Natural killer cell treated with Interleukin-12 subunit alpha and Interleukin-12 subunit beta and Interleukin-15 and Interleukin-18, amount 100 ng/mL, for 72 hours (primary cell): ENCODE results near the gene KCNAB1. TPM values are rescaled to one million over a fixed set of nuclear protein-coding genes. Genes with fewer than 3 reads are reported as not detected.
"Not testable (repeated sequence)": the region's sequence is repeated elsewhere in the genome, so short reads cannot be mapped to it uniquely, and the experiment has no call there.

ENCODE experiments used
- ATAC-seq, 2 donors: fragments of 150-1000 bp; cut with Tn5 transposase in 1 of 2; sonication (Bioruptor Pico), chemical (Tn5 transposase) in 1 of 2; 2 replicates each; pipeline ENCODE4 v1.10.0; 2021
- DNase-seq: peaks from one replicate; pipeline ENCODE4 v3.0.0; 2022; ENCODE audit warnings: low spot score
- H3K27ac Mint-ChIP-seq, 2 donors: 1 replicate in 1 of 2; 2 replicates in 1 of 2; pipeline ENCODE4 v1.8.0; 2022; ENCODE audit warnings: mixed read lengths in 2 of 2, mild to moderate bottlenecking in 1 of 2, moderate library complexity in 1 of 2
- H3K27me3 Mint-ChIP-seq, 2 donors: 1 replicate in 1 of 2; 2 replicates in 1 of 2; pipeline ENCODE4 v1.8.0; 2022; ENCODE audit warnings: mixed read lengths in 2 of 2
- H3K36me3 Mint-ChIP-seq: one replicate; pipeline ENCODE4 v1.8.0; 2022; ENCODE audit warnings: mixed read lengths
- H3K4me1 Mint-ChIP-seq, 2 donors: 1 replicate in 1 of 2; 2 replicates in 1 of 2; pipeline ENCODE4 v1.8.0; 2022; ENCODE audit warnings: low read depth in 2 of 2, mixed read lengths in 2 of 2, mild to moderate bottlenecking in 1 of 2
- H3K4me3 Mint-ChIP-seq: one replicate; pipeline ENCODE4 v1.8.0; 2022; ENCODE audit warnings: mixed read lengths
- H3K9me3 Mint-ChIP-seq: 2 replicates; pipeline ENCODE4 v1.8.0; 2022; ENCODE audit warnings: mixed read lengths
- total RNA-seq, 2 donors: library from RNA; stranded (reverse); gene quantifications; one replicate each; pipeline ENCODE4 v1.2.3, GENCODE V29; 2022

Gene KCNAB1
- total RNA-seq, 2 donors from 2014 or later, result not detected

GRCh38 chr3:156561533-156561932 lies 441.2 kb downstream of the KCNAB1 start:
- Mint-ChIP-seq H3K9me3 (no peaks in the 10 kb centered on the region), H3K27me3 (peaks cover 0 to 6% of the 10 kb centered on the region in 2 donors), H3K36me3 (no peaks in the 10 kb centered on the region), H3K4me1 (peaks cover 0 to 10% of the 10 kb centered on the region in 2 donors), H3K27ac (no peak overlapping the region), H3K4me3 (no peak overlapping the region)
- no peak for ATAC-seq
- no peak for DNase-seq

GRCh38 chr3:156562486-156562885 lies 442.1 kb downstream of the KCNAB1 start:
- not testable (repeated sequence) for H3K36me3 Mint-ChIP-seq, DNase-seq, H3K4me1 Mint-ChIP-seq, ATAC-seq, H3K9me3 Mint-ChIP-seq, H3K27me3 Mint-ChIP-seq, H3K4me3 Mint-ChIP-seq, H3K27ac Mint-ChIP-seq

- no peak overlapping the region for H3K4me3 Mint-ChIP-seq
- no peaks in the 10 kb centered on the region for H3K36me3 Mint-ChIP-seq
- DNase-seq (no peak), ATAC-seq (no peak)
- H3K27me3 Mint-ChIP-seq, result peaks cover 0 to 12% of the 10 kb centered on the region in 2 donors
- peaks cover 0 to 10% of the 10 kb centered on the region in 2 donors for H3K4me1 Mint-ChIP-seq
- no peaks in the 10 kb centered on the region for H3K9me3 Mint-ChIP-seq
- no peak overlapping the region for H3K27ac Mint-ChIP-seq
These were observed 443.7 kb downstream of the KCNAB1 start for GRCh38 chr3:156563900-156564682.

- H3K27ac Mint-ChIP-seq, result peak overlapping the region in 1 of 2 donors; percentile 58
- not testable (repeated sequence) for ATAC-seq
These were observed 448.6 kb downstream of the KCNAB1 start for GRCh38 chr3:156569016-156569415.

GRCh38 chr3:156569881-156570280 lies 449.5 kb downstream of the KCNAB1 start:
- not testable (repeated sequence) for H3K9me3 Mint-ChIP-seq, ATAC-seq, H3K4me3 Mint-ChIP-seq, H3K36me3 Mint-ChIP-seq, DNase-seq, H3K4me1 Mint-ChIP-seq, H3K27ac Mint-ChIP-seq
- peaks cover 14 to 24% of the 10 kb centered on the region in 2 donors for H3K27me3 Mint-ChIP-seq

More at GRCh38 chr3:156569016-156569415, 448.6 kb downstream of the KCNAB1 start:
- not testable (repeated sequence) for H3K4me1 Mint-ChIP-seq, DNase-seq, H3K4me3 Mint-ChIP-seq, H3K36me3 Mint-ChIP-seq, H3K9me3 Mint-ChIP-seq
- peaks cover 5 to 18% of the 10 kb centered on the region in 2 donors for H3K27me3 Mint-ChIP-seq

GRCh38 chr3:156575641-156576040 lies 455.3 kb downstream of the KCNAB1 start:
- H3K4me3 Mint-ChIP-seq, result no peak overlapping the region
- H3K4me1 Mint-ChIP-seq, result no peaks in the 10 kb centered on the region
- H3K36me3 Mint-ChIP-seq, result no peaks in the 10 kb centered on the region
- no peak overlapping the region for H3K27ac Mint-ChIP-seq
- no peak for ATAC-seq
- no peaks in the 10 kb centered on the region for H3K9me3 Mint-ChIP-seq
- DNase-seq, result no peak
- peaks cover 20 to 31% of the 10 kb centered on the region in 2 donors for H3K27me3 Mint-ChIP-seq

- DNase-seq, result no peak
- Mint-ChIP-seq H3K27ac (no peak overlapping the region), H3K4me1 (no peaks in the 10 kb centered on the region), H3K27me3 (peaks cover 19 to 36% of the 10 kb centered on the region in 2 donors), H3K36me3 (no peaks in the 10 kb centered on the region), H3K4me3 (no peak overlapping the region), H3K9me3 (no peaks in the 10 kb centered on the region)
- ATAC-seq, result no peak
These were observed 455.7 kb downstream of the KCNAB1 start for GRCh38 chr3:156576051-156576450.

- Mint-ChIP-seq H3K9me3 (no peaks in the 10 kb centered on the region), H3K27ac (no peak overlapping the region), H3K27me3 (peaks cover 17 to 42% of the 10 kb centered on the region in 2 donors), H3K36me3 (no peaks in the 10 kb centered on the region), H3K4me1 (no peaks in the 10 kb centered on the region), H3K4me3 (no peak overlapping the region)
- DNase-seq (no peak), ATAC-seq (no peak)
These were observed 456.4 kb downstream of the KCNAB1 start for GRCh38 chr3:156576651-156577348.

- ATAC-seq (no peak), DNase-seq (no peak)
- H3K27ac Mint-ChIP-seq, result no peak overlapping the region
- peaks cover 14 to 42% of the 10 kb centered on the region in 2 donors for H3K27me3 Mint-ChIP-seq
- no peak overlapping the region for H3K4me3 Mint-ChIP-seq
- H3K36me3 Mint-ChIP-seq, result no peaks in the 10 kb centered on the region
- no peaks in the 10 kb centered on the region for H3K9me3 Mint-ChIP-seq
- no peaks in the 10 kb centered on the region for H3K4me1 Mint-ChIP-seq
These were observed 457.4 kb downstream of the KCNAB1 start for GRCh38 chr3:156577736-156578135.

GRCh38 chr3:156579427-156579851 lies 459.1 kb downstream of the KCNAB1 start:
- Mint-ChIP-seq H3K27ac (no peak overlapping the region), H3K4me1 (no peaks in the 10 kb centered on the region), H3K4me3 (no peak overlapping the region), H3K36me3 (no peaks in the 10 kb centered on the region), H3K9me3 (no peaks in the 10 kb centered on the region), H3K27me3 (peaks cover 14 to 33% of the 10 kb centered on the region in 2 donors)
- DNase-seq (no peak), ATAC-seq (no peak)

- H3K36me3 Mint-ChIP-seq, result no peaks in the 10 kb centered on the region
- ATAC-seq, result no peak
- no peaks in the 10 kb centered on the region for H3K9me3 Mint-ChIP-seq
These were observed 460.7 kb downstream of the KCNAB1 start for GRCh38 chr3:156581033-156581432.

GRCh38 chr3:156581954-156582353 lies 461.6 kb downstream of the KCNAB1 start:
- no peak for ATAC-seq
- Mint-ChIP-seq H3K4me1 (no peaks in the 10 kb centered on the region), H3K27ac (no peak overlapping the region), H3K4me3 (no peak overlapping the region), H3K27me3 (peaks cover 2 to 13% of the 10 kb centered on the region in 2 donors), H3K9me3 (no peaks in the 10 kb centered on the region), H3K36me3 (no peaks in the 10 kb centered on the region)
- no peak for DNase-seq

More at GRCh38 chr3:156581033-156581432, 460.7 kb downstream of the KCNAB1 start:
- no peak overlapping the region for H3K4me3 Mint-ChIP-seq
- no peak for DNase-seq
- no peak overlapping the region for H3K27ac Mint-ChIP-seq
- peaks cover 6 to 22% of the 10 kb centered on the region in 2 donors for H3K27me3 Mint-ChIP-seq
- H3K4me1 Mint-ChIP-seq, result no peaks in the 10 kb centered on the region

GRCh38 chr3:156582532-156583183 lies 462.3 kb downstream of the KCNAB1 start:
- Mint-ChIP-seq H3K4me3 (no peak overlapping the region), H3K36me3 (no peaks in the 10 kb centered on the region), H3K9me3 (no peaks in the 10 kb centered on the region), H3K4me1 (no peaks in the 10 kb centered on the region), H3K27ac (no peak overlapping the region), H3K27me3 (peaks cover 2 to 13% of the 10 kb centered on the region in 2 donors)
- DNase-seq (no peak), ATAC-seq (no peak)

GRCh38 chr3:156583469-156583868 lies 463.1 kb downstream of the KCNAB1 start:
- peaks cover 2 to 13% of the 10 kb centered on the region in 2 donors for H3K27me3 Mint-ChIP-seq
- no peaks in the 10 kb centered on the region for H3K4me1 Mint-ChIP-seq
- ATAC-seq, result no peak
- no peak overlapping the region for H3K27ac Mint-ChIP-seq
- no peaks in the 10 kb centered on the region for H3K9me3 Mint-ChIP-seq
- DNase-seq, result no peak
- H3K4me3 Mint-ChIP-seq, result no peak overlapping the region
- no peaks in the 10 kb centered on the region for H3K36me3 Mint-ChIP-seq
